ENCODE measurements around the gene SENP1. TPM values are rescaled to one million over a fixed set of nuclear protein-coding genes. Genes with fewer than 3 reads are reported as not detected.

The SENP1 gene
- total RNA-seq, 3 donors from 2014 or later = 14.4 to 36.1 (median 30.2) TPM

GRCh38 chr12:48009471-48009870, 96.4 kb downstream of the SENP1 start:
- Histone ChIP-seq H3K4me1 (peaks cover 1 to 3% of the 10 kb centered on the region in 2 donors), H3K27me3 (peaks cover 6 to 9% of the 10 kb centered on the region in 2 donors)
- intact Hi-C loops (cut with DNase I; ENCODE audit: low total_unique reads) = no loop called here

DNA sequence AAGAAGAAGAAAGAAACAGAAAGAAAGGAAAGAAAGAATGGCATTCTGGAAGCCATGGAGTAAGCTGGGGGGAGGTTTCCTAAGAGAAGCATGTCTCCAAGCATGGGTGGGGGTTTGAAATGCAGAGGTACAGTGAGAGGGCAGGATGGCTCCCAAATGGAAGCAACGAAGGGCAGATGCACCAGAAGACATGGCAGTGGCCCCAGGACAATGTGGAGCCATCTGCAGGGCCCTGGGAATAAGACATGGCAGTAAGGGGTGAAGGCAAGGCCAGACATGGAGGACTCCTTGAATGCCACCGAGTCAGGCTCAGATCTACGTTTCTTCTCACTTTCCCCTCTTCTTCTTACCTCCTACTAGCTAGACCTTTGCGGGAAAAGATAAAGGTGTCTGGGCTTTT, 96.9 kb downstream of the SENP1 start:
- H3K9me3 ChIP-seq = no peaks in the 10 kb centered on the region
- no peaks in the 10 kb centered on the region for H3K36me3 ChIP-seq
- peaks cover 6 to 9% of the 10 kb centered on the region in 2 donors for H3K4me1 ChIP-seq
- H3K4me3 ChIP-seq = no peak overlapping the region
- H3K27ac ChIP-seq = no peak overlapping the region
- intact Hi-C loops (cut with DNase I; ENCODE audit: low total_unique reads) = no loop called here
- no peak for DNase-seq (ENCODE audit: low spot score in 2 of 2)
- TF ChIP-seq POLR2AphosphoS5 (IDR thresholded peaks at IDR 0.05) = no peak
- TF ChIP-seq, protein P1, sequence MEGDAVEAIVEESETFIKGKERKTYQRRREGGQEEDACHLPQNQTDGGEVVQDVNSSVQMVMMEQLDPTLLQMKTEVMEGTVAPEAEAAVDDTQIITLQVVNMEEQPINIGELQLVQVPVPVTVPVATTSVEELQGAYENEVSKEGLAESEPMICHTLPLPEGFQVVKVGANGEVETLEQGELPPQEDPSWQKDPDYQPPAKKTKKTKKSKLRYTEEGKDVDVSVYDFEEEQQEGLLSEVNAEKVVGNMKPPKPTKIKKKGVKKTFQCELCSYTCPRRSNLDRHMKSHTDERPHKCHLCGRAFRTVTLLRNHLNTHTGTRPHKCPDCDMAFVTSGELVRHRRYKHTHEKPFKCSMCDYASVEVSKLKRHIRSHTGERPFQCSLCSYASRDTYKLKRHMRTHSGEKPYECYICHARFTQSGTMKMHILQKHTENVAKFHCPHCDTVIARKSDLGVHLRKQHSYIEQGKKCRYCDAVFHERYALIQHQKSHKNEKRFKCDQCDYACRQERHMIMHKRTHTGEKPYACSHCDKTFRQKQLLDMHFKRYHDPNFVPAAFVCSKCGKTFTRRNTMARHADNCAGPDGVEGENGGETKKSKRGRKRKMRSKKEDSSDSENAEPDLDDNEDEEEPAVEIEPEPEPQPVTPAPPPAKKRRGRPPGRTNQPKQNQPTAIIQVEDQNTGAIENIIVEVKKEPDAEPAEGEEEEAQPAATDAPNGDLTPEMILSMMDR (IDR thresholded peaks at IDR 0.05) = no peak
- no peak for TF ChIP-seq POLR2A (IDR thresholded peaks at IDR 0.05)
- peaks cover 7 to 15% of the 10 kb centered on the region in 2 donors for H3K27me3 ChIP-seq

More at GRCh38 chr12:48009471-48009870, 96.4 kb downstream of the SENP1 start:
- TF ChIP-seq POLR2A (IDR thresholded peaks at IDR 0.05) (no peak), POLR2AphosphoS5 (IDR thresholded peaks at IDR 0.05) (no peak)
- TF ChIP-seq, protein P1 (IDR thresholded peaks at IDR 0.05) = no peak
- no peak overlapping the region for H3K27ac ChIP-seq
- no peak overlapping the region for H3K4me3 ChIP-seq
- no peak for DNase-seq (ENCODE audit: low spot score in 2 of 2)
- no peaks in the 10 kb centered on the region for H3K36me3 ChIP-seq
- no peaks in the 10 kb centered on the region for H3K9me3 ChIP-seq

DNA sequence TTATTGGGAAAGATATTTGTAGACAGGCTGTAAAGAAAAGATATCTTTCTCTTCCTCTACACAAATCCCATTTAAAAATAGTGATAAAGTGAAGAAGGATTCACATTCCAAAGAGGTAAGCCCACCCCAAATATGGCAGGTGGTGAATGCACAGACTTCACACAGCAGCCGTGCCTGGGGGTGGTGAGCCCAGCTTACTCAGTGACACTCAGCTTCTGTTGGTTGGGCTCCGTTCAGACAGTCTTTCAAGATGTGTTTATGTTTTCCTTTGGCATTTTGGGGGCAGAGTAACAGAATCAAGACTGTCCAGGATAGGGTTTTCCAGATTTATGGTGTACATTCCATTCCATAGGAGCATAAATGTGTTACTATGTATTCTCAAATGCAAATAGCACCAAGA, 97.5 kb downstream of the SENP1 start:
- TF ChIP-seq POLR2A (IDR thresholded peaks at IDR 0.05) = no peak
- TF ChIP-seq, protein P1 (IDR thresholded peaks at IDR 0.05) = no peak
- TF ChIP-seq POLR2AphosphoS5 (IDR thresholded peaks at IDR 0.05) = no peak
- intact Hi-C loops (cut with DNase I; ENCODE audit: low total_unique reads) = no loop called here
- Histone ChIP-seq H3K27ac (no peak overlapping the region), H3K4me3 (no peak overlapping the region), H3K4me1 (peaks cover 9 to 14% of the 10 kb centered on the region in 2 donors), H3K27me3 (peaks cover 7 to 21% of the 10 kb centered on the region in 2 donors), H3K9me3 (no peaks in the 10 kb centered on the region), H3K36me3 (no peaks in the 10 kb centered on the region)
- no peak for DNase-seq (ENCODE audit: low spot score in 2 of 2)

GRCh38 chr12:48007206-48007605, 98.7 kb downstream of the SENP1 start:
- TF ChIP-seq POLR2A (IDR thresholded peaks at IDR 0.05) (no peak), POLR2AphosphoS5 (IDR thresholded peaks at IDR 0.05) (no peak)
- TF ChIP-seq, protein P1 (IDR thresholded peaks at IDR 0.05) = no peak
- Histone ChIP-seq H3K9me3 (no peaks in the 10 kb centered on the region), H3K4me1 (peaks cover 9 to 14% of the 10 kb centered on the region in 2 donors), H3K27me3 (peaks cover 7 to 30% of the 10 kb centered on the region in 2 donors), H3K27ac (no peak overlapping the region), H3K36me3 (no peaks in the 10 kb centered on the region), H3K4me3 (no peak overlapping the region)
- intact Hi-C loops (cut with DNase I; ENCODE audit: low total_unique reads) = no loop called here
- DNase-seq (ENCODE audit: low spot score in 2 of 2) = no peak

- Histone ChIP-seq H3K4me3 (no peak overlapping the region), H3K27me3 (peaks cover 7 to 35% of the 10 kb centered on the region in 2 donors), H3K9me3 (no peaks in the 10 kb centered on the region), H3K36me3 (no peaks in the 10 kb centered on the region), H3K27ac (no peak overlapping the region), H3K4me1 (peaks cover 13 to 19% of the 10 kb centered on the region in 2 donors)
- intact Hi-C loops (cut with DNase I; ENCODE audit: low total_unique reads) = no loop called here
- TF ChIP-seq POLR2AphosphoS5 (IDR thresholded peaks at IDR 0.05) (no peak), POLR2A (IDR thresholded peaks at IDR 0.05) (no peak)
- TF ChIP-seq, protein P1 (IDR thresholded peaks at IDR 0.05) = no peak
- DNase-seq (ENCODE audit: low spot score in 2 of 2) = no peak
These were observed 100.2 kb downstream of the SENP1 start for GRCh38 chr12:48005750-48006021.
